HCT116 (cell line): Measurements from ENCODE around the gene ASCC1. TPM values are rescaled to one million over a fixed set of nuclear protein-coding genes. Genes with fewer than 3 reads are reported as not detected.

Experiments
- ATAC-seq: fragments of 200-7000 bp; cut with Tn5 transposase; 2 replicates; pipeline ENCODE4 v1.9.1; 2020; ENCODE audit warnings: mild to moderate bottlenecking, moderate library complexity
- BruUV-seq: library from RNA; stranded (reverse); fragments of 400-500 nt; replicated peaks from 2 replicates; lab custom pipeline; 2021; lab: Mats Ljungman, UMichigan
- CTCF ChIA-PET: fragments of 300-600 bp; sonication (Branson Sonifier 250); formaldehyde crosslinking; loops from one replicate; lab custom pipeline; 2021; ENCODE audit warnings: antibody characterized with exemption; lab: Charles Lee
- POLR2A ChIA-PET: fragments of 300-600, 350-600 bp; sonication (Branson Sonifier 250); formaldehyde crosslinking; loops from one replicate; lab custom pipeline; 2021; ENCODE audit warnings: antibody characterized with exemption; lab: Charles Lee
- RAD21 ChIA-PET, 2 experiments: fragments of 300-600 bp; sonication (Branson Sonifier 250); formaldehyde crosslinking; loops; one replicate each; lab custom pipeline; 2023; ENCODE audit warnings: low total read pairs in 2 of 2; ENCODE audit not compliant: uncharacterized antibody in 2 of 2, unreplicated experiment in 2 of 2, low non-redundant PET in 1 of 2; lab: Charles Lee
- DNase-seq: peaks from one replicate; pipeline ENCODE4 v3.0.0-alpha.2; 2010; ENCODE audit warnings: low read depth, low spot score
- H2AFZ ChIP-seq: fragments of 200-600 bp; shearing (Covaris generic), sonication (generic); 2 replicates; pipeline ENCODE4 v1.6.1; 2017; ENCODE audit warnings: low read depth, mixed run types, mixed read lengths, antibody characterized with exemption, low read length; ENCODE audit not compliant: poor library complexity, severe bottlenecking
- H3K27ac ChIP-seq: 2 replicates; pipeline ENCODE4 v1.5.1; 2012; ENCODE audit warnings: low read depth, low read length
- H3K27me3 ChIP-seq: fragments of 200-600 bp; sonication (generic); 2 replicates; pipeline ENCODE4 v1.6.1; 2016; ENCODE audit warnings: mixed run types, low read length, mixed read lengths; ENCODE audit not compliant: insufficient read depth
- H3K36me3 ChIP-seq, 2 experiments: fragments of 200-500 bp in 1 of 2; fragments of 200-600 bp in 1 of 2; sonication (Bioruptor generic) in 1 of 2; sonication (generic) in 1 of 2; 2 replicates each; pipeline versions ENCODE4 v1.5.1 to v1.6.1; 2014 to 2016; ENCODE audit warnings: low read length in 2 of 2, inconsistent platforms in 1 of 2, mixed read lengths in 1 of 2, mixed run types in 1 of 2; ENCODE audit not compliant: insufficient read depth in 2 of 2, control insufficient read depth in 1 of 2
- H3K4me1 ChIP-seq, 2 experiments: fragments of 200-600 bp in 1 of 2; sonication (generic) in 1 of 2; 2 replicates each; pipeline versions ENCODE4 v1.5.1 to v1.6.1; 2012 to 2017; ENCODE audit warnings: low read length in 2 of 2, inconsistent platforms in 1 of 2, mild to moderate bottlenecking in 1 of 2, mixed read lengths in 1 of 2, mixed run types in 1 of 2, moderate library complexity in 1 of 2; ENCODE audit not compliant: insufficient read depth in 2 of 2, control insufficient read depth in 1 of 2
- H3K4me2 ChIP-seq: fragments of 200-600 bp; sonication (generic); 2 replicates; pipeline ENCODE4 v1.6.1; 2017; ENCODE audit warnings: mixed run types, low read length, mixed read lengths
- H3K4me3 ChIP-seq, 2 experiments: fragments of 200-600 bp in 1 of 2; sonication (generic) in 1 of 2; replicated peaks in 1 of 2; 2 replicates each; pipeline ENCODE4 v1.5.1; 2011 to 2016; ENCODE audit warnings: low read length in 2 of 2, control low read depth in 1 of 2, low read depth in 1 of 2, mild to moderate bottlenecking in 1 of 2, mixed read lengths in 1 of 2, mixed run types in 1 of 2
- H3K79me2 ChIP-seq: fragments of 200-600 bp; sonication (generic); 2 replicates; pipeline ENCODE4 v1.6.1; 2017; ENCODE audit warnings: mild to moderate bottlenecking, mixed run types, low read length, moderate library complexity, mixed read lengths; ENCODE audit not compliant: insufficient read depth
- H3K9ac ChIP-seq: fragments of 200-600 bp; sonication (generic); 2 replicates; pipeline ENCODE4 v1.6.1; 2016; ENCODE audit warnings: low read length, mixed read lengths
- H3K9me2 ChIP-seq: fragments of 200-600 bp; sonication (generic), shearing (Covaris generic); 2 replicates; pipeline ENCODE4 v1.6.1; 2017; ENCODE audit warnings: mixed run types, mild to moderate bottlenecking, moderate library complexity; ENCODE audit not compliant: insufficient read depth
- H3K9me3 ChIP-seq, 2 experiments: fragments of 200-500 bp in 1 of 2; fragments of 200-600 bp in 1 of 2; sonication (Bioruptor generic) in 1 of 2; sonication (generic) in 1 of 2; 2 replicates each; pipeline ENCODE4 v1.6.1; 2014 to 2017; ENCODE audit warnings: low read length in 2 of 2, mixed read lengths in 2 of 2, inconsistent platforms in 1 of 2, low read depth in 1 of 2, mild to moderate bottlenecking in 1 of 2, mixed run types in 1 of 2, moderate library complexity in 1 of 2; ENCODE audit not compliant: control insufficient read depth in 1 of 2, insufficient read depth in 1 of 2
- H4K20me1 ChIP-seq: fragments of 200-600 bp; sonication (generic), shearing (Covaris generic); 2 replicates; pipeline ENCODE4 v1.6.1; 2017; ENCODE audit warnings: mixed run types, mild to moderate bottlenecking, moderate library complexity; ENCODE audit not compliant: insufficient read depth
- ATF3 ChIP-seq: IDR thresholded peaks from 2 replicates; pipeline ENCODE4 v1.6.1; 2012
- CBX3 ChIP-seq: IDR thresholded peaks from 2 replicates; pipeline ENCODE4 v1.6.1; 2012; ENCODE audit warnings: low read depth
- CEBPB ChIP-seq: IDR thresholded peaks from 2 replicates; pipeline ENCODE4 v1.6.1; 2012; ENCODE audit warnings: low read depth
- CTCF ChIP-seq, 3 experiments: fragments of 200-600 bp in 1 of 3; sonication (generic) in 1 of 3; IDR thresholded peaks in 2 of 3; conservative IDR thresholded peaks in 1 of 3; 2 replicates each; pipeline ENCODE4 v1.5.1; 2012 to 2017; ENCODE audit warnings: low read depth in 2 of 3, low read length in 2 of 3, antibody characterized with exemption in 1 of 3, borderline replicate concordance in 1 of 3, control low read depth in 1 of 3, mild to moderate bottlenecking in 1 of 3, mixed read lengths in 1 of 3, mixed run types in 1 of 3, moderate library complexity in 1 of 3; ENCODE audit not compliant: insufficient read depth in 1 of 3
- EGR1 ChIP-seq: IDR thresholded peaks from 2 replicates; pipeline ENCODE4 v1.6.1; 2012; ENCODE audit warnings: low read depth
- EZH2phosphoT487 ChIP-seq: fragments of 200-600 bp; IDR thresholded peaks from 2 replicates; pipeline ENCODE4 v1.6.1; 2018; ENCODE audit warnings: antibody characterized with exemption, borderline replicate concordance
- FOSL1 ChIP-seq: IDR thresholded peaks from 2 replicates; pipeline ENCODE4 v1.6.1; 2012; ENCODE audit warnings: low read depth
- JUND ChIP-seq: IDR thresholded peaks from 2 replicates; pipeline ENCODE4 v1.6.1; 2012
- SIN3A ChIP-seq: IDR thresholded peaks from 2 replicates; pipeline ENCODE4 v1.6.1; 2012; ENCODE audit warnings: low read depth
- SRF ChIP-seq: IDR thresholded peaks from 2 replicates; pipeline ENCODE4 v1.6.1; 2012; ENCODE audit warnings: low read depth
- TCF7L2 ChIP-seq: IDR thresholded peaks from 2 replicates; pipeline ENCODE4 v1.7.0; 2011; ENCODE audit warnings: borderline replicate concordance, inconsistent platforms; ENCODE audit not compliant: insufficient read depth, insufficient read length; ENCODE audit errors: extremely low read depth
- ZFX ChIP-seq: fragments of 450-650 bp; IDR thresholded peaks from 2 replicates; pipeline ENCODE4 v1.6.1; 2017
- ZNF274 ChIP-seq: fragments of 200-500 bp; sonication (Bioruptor generic); IDR thresholded peaks from 2 replicates; pipeline ENCODE4 v1.6.1; 2014; ENCODE audit warnings: mild to moderate bottlenecking, low read depth, low read length, inconsistent platforms
- intact Hi-C: fragments of 100-400 bp; cut with micrococcal nuclease; formaldehyde crosslinking; loops from 2 replicates; pipeline ENCODE4 v1.10.0; 2022
- total RNA-seq: library from RNA; stranded (reverse); gene quantifications from one replicate; pipeline ENCODE4 v1.2.1, GENCODE V29; 2021; ENCODE audit not compliant: unreplicated experiment
- TF ChIP-seq, protein P1 (sequence below): IDR thresholded peaks from 2 replicates; pipeline ENCODE4 v1.6.1; 2012; ENCODE audit warnings: low read depth
- TF ChIP-seq, protein P2 (sequence below): IDR thresholded peaks from 2 replicates; pipeline ENCODE4 v1.6.1; 2012

ASCC1 gene
- total RNA-seq, 1 experiment from 2014 or later = 34.5 TPM

DNA sequence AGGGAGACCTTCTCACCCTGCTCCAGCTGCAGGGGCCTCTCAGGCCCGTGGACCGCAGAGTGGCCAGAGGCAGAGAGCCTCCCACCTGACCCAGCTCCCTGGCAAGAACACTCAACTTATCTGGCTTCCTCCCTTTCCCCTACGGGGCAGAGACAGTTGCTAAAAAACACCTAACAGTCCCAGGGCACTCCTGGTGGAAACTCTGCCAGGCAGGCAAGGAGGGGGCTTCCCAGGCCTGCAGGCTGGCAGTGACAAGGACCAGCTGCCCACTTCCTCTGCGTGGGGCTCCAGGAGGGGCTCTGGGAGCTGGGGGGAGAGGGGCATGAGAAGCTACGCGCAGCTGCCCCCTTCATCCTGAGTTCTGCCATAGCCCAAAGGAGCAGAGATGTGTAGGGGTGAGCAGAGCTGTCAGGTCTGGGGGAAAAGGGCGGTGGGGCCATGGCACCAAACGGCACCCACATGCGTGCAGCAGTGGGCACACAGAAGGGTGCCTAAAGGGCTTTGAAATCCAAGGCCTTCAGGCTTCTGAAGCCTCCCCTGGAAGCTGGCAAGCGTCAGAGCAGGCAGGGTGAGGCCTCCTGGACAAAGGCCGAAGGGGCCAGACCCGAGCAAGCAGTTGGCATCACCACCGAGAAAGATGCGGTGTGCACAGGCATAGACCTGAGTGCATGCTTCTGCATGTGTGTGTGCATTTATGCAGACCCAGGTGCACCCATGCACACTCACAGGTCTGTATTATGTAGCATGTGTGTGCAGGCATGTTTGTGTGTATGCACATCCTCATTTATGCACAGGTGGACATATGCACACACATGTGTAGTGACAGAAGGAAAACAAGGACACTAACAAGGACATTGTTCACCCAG is 142.1 kb downstream of the ASCC1 start:
- H3K9me2 ChIP-seq = no peaks in the 10 kb centered on the region
- intact Hi-C loops = no loop called here
- ATAC-seq = no peak
- H3K4me1 ChIP-seq = no peaks in the 10 kb centered on the region
- no TSS peak for BruUV-seq
- CTCF ChIA-PET = no interaction called here
- H3K27ac ChIP-seq = no peak overlapping the region
- POLR2A ChIA-PET = no interaction called here
- H2AFZ ChIP-seq = no peak overlapping the region
- no peaks in the 10 kb centered on the region for H3K27me3 ChIP-seq
- no peaks in the 10 kb centered on the region for H3K36me3 ChIP-seq
- no peak overlapping the region for H3K4me2 ChIP-seq
- TF ChIP-seq ZFX = no peak
- no peak for TF ChIP-seq SIN3A
- TF ChIP-seq CEBPB = no peak
- no peak for TF ChIP-seq SRF
- no peak for TF ChIP-seq ZNF274
- no peak for DNase-seq
- RAD21 ChIA-PET = no interaction called here
- H3K9ac ChIP-seq = no peak overlapping the region
- H3K4me3 ChIP-seq = no peak overlapping the region
- H3K9me3 ChIP-seq = no peaks in the 10 kb centered on the region; a peak in 1 of 4 replicates
- no peaks in the 10 kb centered on the region for H3K79me2 ChIP-seq
- H4K20me1 ChIP-seq = no peaks in the 10 kb centered on the region

- Histone ChIP-seq H3K9me2 (no peaks in the 10 kb centered on the region), H2AFZ (no peak overlapping the region), H3K79me2 (no peaks in the 10 kb centered on the region), H3K27ac (no peak overlapping the region), H3K4me1 (no peaks in the 10 kb centered on the region), H3K4me2 (no peak overlapping the region), H3K4me3 (no peak overlapping the region), H3K9ac (no peak overlapping the region), H4K20me1 (no peaks in the 10 kb centered on the region), H3K9me3 (no peaks in the 10 kb centered on the region; a peak in 1 of 4 replicates), H3K27me3 (no peaks in the 10 kb centered on the region), H3K36me3 (no peaks in the 10 kb centered on the region)
- ChIA-PET POLR2A (no interaction called here), RAD21 (no interaction called here), CTCF (no interaction called here)
- intact Hi-C loops = no loop called here
- no TSS peak for BruUV-seq
- DNase-seq = no peak
- no peak for ATAC-seq
- TF ChIP-seq, protein P1, sequence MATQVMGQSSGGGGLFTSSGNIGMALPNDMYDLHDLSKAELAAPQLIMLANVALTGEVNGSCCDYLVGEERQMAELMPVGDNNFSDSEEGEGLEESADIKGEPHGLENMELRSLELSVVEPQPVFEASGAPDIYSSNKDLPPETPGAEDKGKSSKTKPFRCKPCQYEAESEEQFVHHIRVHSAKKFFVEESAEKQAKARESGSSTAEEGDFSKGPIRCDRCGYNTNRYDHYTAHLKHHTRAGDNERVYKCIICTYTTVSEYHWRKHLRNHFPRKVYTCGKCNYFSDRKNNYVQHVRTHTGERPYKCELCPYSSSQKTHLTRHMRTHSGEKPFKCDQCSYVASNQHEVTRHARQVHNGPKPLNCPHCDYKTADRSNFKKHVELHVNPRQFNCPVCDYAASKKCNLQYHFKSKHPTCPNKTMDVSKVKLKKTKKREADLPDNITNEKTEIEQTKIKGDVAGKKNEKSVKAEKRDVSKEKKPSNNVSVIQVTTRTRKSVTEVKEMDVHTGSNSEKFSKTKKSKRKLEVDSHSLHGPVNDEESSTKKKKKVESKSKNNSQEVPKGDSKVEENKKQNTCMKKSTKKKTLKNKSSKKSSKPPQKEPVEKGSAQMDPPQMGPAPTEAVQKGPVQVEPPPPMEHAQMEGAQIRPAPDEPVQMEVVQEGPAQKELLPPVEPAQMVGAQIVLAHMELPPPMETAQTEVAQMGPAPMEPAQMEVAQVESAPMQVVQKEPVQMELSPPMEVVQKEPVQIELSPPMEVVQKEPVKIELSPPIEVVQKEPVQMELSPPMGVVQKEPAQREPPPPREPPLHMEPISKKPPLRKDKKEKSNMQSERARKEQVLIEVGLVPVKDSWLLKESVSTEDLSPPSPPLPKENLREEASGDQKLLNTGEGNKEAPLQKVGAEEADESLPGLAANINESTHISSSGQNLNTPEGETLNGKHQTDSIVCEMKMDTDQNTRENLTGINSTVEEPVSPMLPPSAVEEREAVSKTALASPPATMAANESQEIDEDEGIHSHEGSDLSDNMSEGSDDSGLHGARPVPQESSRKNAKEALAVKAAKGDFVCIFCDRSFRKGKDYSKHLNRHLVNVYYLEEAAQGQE = no peak
- TF ChIP-seq JUND = no peak
- TF ChIP-seq ATF3 = no peak
- no peak for TF ChIP-seq TCF7L2
- TF ChIP-seq EGR1 = no peak
- no peak for TF ChIP-seq SIN3A
- TF ChIP-seq CEBPB = no peak
- TF ChIP-seq CBX3 = no peak
- no peak for TF ChIP-seq EZH2phosphoT487
- TF ChIP-seq, protein P2, sequence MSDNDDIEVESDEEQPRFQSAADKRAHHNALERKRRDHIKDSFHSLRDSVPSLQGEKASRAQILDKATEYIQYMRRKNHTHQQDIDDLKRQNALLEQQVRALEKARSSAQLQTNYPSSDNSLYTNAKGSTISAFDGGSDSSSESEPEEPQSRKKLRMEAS = no peak
- TF ChIP-seq CTCF (IDR thresholded peaks at IDR 0.05 in 2 of 3, conservative IDR thresholded peaks at IDR 0.05 in 1 of 3; ENCODE audit: borderline replicate concordance in 1 of 3, insufficient read depth in 1 of 3, low read depth in 2 of 3, low read length in 2 of 3) = no peak
- TF ChIP-seq ZFX = no peak
- TF ChIP-seq FOSL1 = no peak
Observed at GRCh38 chr10:72072639-72073038, 143.4 kb downstream of the ASCC1 start.
